K562 (cell line): ENCODE results near the gene FAM89B. TPM values are rescaled to one million over a fixed set of nuclear protein-coding genes. Genes with fewer than 3 reads are reported as not detected.

ENCODE experiments used
- ASH1L ChIP-seq: fragments of 450-650 bp; IDR thresholded peaks from 2 replicates; pipeline ENCODE4 v1.6.1; 2018; ENCODE audit warnings: borderline replicate concordance, mild to moderate bottlenecking, low read depth; ENCODE audit not compliant: partially characterized antibody
- ATF6 ChIP-seq: sonication (generic); formaldehyde crosslinking; IDR thresholded peaks from 2 replicates; pipeline ENCODE4 v1.4.0; 2020; ENCODE audit warnings: mild to moderate bottlenecking, missing genetic modification reagents
- CBFA2T2 ChIP-seq: fragments of 450-650 bp; conservative IDR thresholded peaks from 2 replicates; pipeline ENCODE4 v1.6.1; 2017; ENCODE audit warnings: mild to moderate bottlenecking
- CREM ChIP-seq: IDR thresholded peaks from 2 replicates; pipeline ENCODE4 v1.6.1; 2014; ENCODE audit warnings: antibody characterized with exemption, low read depth
- CXXC5 ChIP-seq: fragments of 250-450 bp; sonication (Bioruptor Pico); IDR thresholded peaks from 2 replicates; pipeline ENCODE4 v1.8.0; 2022; ENCODE audit warnings: inconsistent platforms, mild to moderate bottlenecking, moderate library complexity
- DMBX1 ChIP-seq: fragments of 250-450 bp; sonication (Bioruptor Pico); IDR thresholded peaks from 2 replicates; pipeline ENCODE4 v1.8.0; 2022; ENCODE audit warnings: inconsistent platforms, mild to moderate bottlenecking, moderate library complexity, borderline replicate concordance
- DPF2 ChIP-seq: fragments of 450-650 bp; IDR thresholded peaks from 2 replicates; pipeline ENCODE4 v1.6.1; 2016
- ELF2 ChIP-seq: fragments of 250-450 bp; sonication (Bioruptor Pico); IDR thresholded peaks from 2 replicates; pipeline ENCODE4 v1.5.0; 2021; ENCODE audit warnings: mild to moderate bottlenecking
- ETV5 ChIP-seq: sonication (generic); formaldehyde crosslinking; IDR thresholded peaks from 2 replicates; pipeline ENCODE4 v1.4.0; 2020; ENCODE audit warnings: low read depth, mild to moderate bottlenecking, missing genetic modification reagents
- FOXJ2 ChIP-seq: fragments of 200-800 bp; sonication (Bioruptor generic); IDR thresholded peaks from 2 replicates; pipeline ENCODE4 v1.6.1; 2016; ENCODE audit warnings: missing genetic modification characterization, missing compliant biosample characterization
- FOXP1 ChIP-seq: sonication (generic); formaldehyde crosslinking; IDR thresholded peaks from 2 replicates; pipeline ENCODE4 v1.8.0; 2022; ENCODE audit warnings: mild to moderate bottlenecking, missing genetic modification reagents
- JUN ChIP-seq, 2 experiments: sonication (generic) in 1 of 2; formaldehyde crosslinking in 1 of 2; IDR thresholded peaks; 2 replicates each; pipeline versions ENCODE4 v1.6.1 to v1.8.0; 2012 to 2022; ENCODE audit warnings: borderline replicate concordance in 2 of 2, mild to moderate bottlenecking in 2 of 2, improper control_type of control experiment in 1 of 2, low read depth in 1 of 2, low read length in 1 of 2, missing genetic modification reagents in 1 of 2
- MEF2A ChIP-seq: IDR thresholded peaks from 2 replicates; pipeline ENCODE4 v1.6.1; 2011; ENCODE audit warnings: low read depth, mild to moderate bottlenecking, low read length, moderate library complexity; ENCODE audit not compliant: control insufficient read depth
- NRF1 ChIP-seq, 2 experiments: fragments of 450-650 bp; IDR thresholded peaks in 1 of 2; conservative IDR thresholded peaks in 1 of 2; 2 replicates each; pipeline ENCODE4 v1.6.1; 2014; ENCODE audit warnings: mild to moderate bottlenecking in 2 of 2
- NUFIP1 ChIP-seq: fragments of 450-650 bp; IDR thresholded peaks from 2 replicates; pipeline ENCODE4 v1.6.1; 2018; ENCODE audit not compliant: partially characterized antibody
- PHF21A ChIP-seq: fragments of 450-650 bp; IDR thresholded peaks from 2 replicates; pipeline ENCODE4 v1.6.1; 2017; ENCODE audit warnings: low read depth, borderline replicate concordance
- RBFOX2 ChIP-seq: fragments of 200-400 bp; formaldehyde crosslinking; IDR thresholded peaks from 2 replicates; pipeline ENCODE4 v1.6.1; 2017; ENCODE audit warnings: low read depth, mild to moderate bottlenecking, low read length, moderate library complexity
- RBM15 ChIP-seq: fragments of 200-400 bp; formaldehyde crosslinking; IDR thresholded peaks from 2 replicates; pipeline ENCODE4 v1.6.1; 2018; ENCODE audit warnings: mild to moderate bottlenecking, low read length, moderate library complexity; ENCODE audit not compliant: insufficient read depth
- SMAD3 ChIP-seq: fragments of 450-650 bp; formaldehyde crosslinking; conservative IDR thresholded peaks from 2 replicates; pipeline ENCODE4 v1.4.0; 2020; ENCODE audit warnings: mild to moderate bottlenecking
- SREBF1 ChIP-seq: fragments of 150-350 bp; IDR thresholded peaks from 2 replicates; pipeline ENCODE4 v1.6.1; 2014; ENCODE audit warnings: antibody characterized with exemption, low read depth, low read length, borderline replicate concordance
- TAF1 ChIP-seq: IDR thresholded peaks from 2 replicates; pipeline ENCODE4 v1.6.1; 2011; ENCODE audit warnings: mild to moderate bottlenecking, low read length, moderate library complexity; ENCODE audit not compliant: insufficient read depth, control insufficient read depth, severe bottlenecking; ENCODE audit errors: extremely low read depth
- ZBTB9 ChIP-seq: fragments of 450-650 bp; formaldehyde crosslinking; IDR thresholded peaks from 2 replicates; pipeline ENCODE4 v1.4.0; 2020; ENCODE audit warnings: mild to moderate bottlenecking, moderate library complexity
- ZNF311 ChIP-seq: fragments of 250-450 bp; sonication (Bioruptor Pico); IDR thresholded peaks from 2 replicates; pipeline ENCODE4 v1.4.0; 2020; ENCODE audit warnings: mild to moderate bottlenecking, moderate library complexity
- ZNF395 ChIP-seq: fragments of 200-800 bp; sonication (Bioruptor generic); IDR thresholded peaks from 2 replicates; pipeline ENCODE4 v1.6.1; 2017; ENCODE audit warnings: missing genetic modification characterization, missing compliant biosample characterization
- polyA plus RNA-seq, 8 experiments: library from polyadenylated mRNA; depleted of rRNA in 4 of 8; stranded (reverse) in 5 of 8; unstranded in 3 of 8; fragments of >200 nt; fragmentation: Nextera tagmentation in 2 of 8; fragmentation: Illumina TruSeq in 1 of 8; extraction: Ambion mirVana in 2 of 8; extraction: Trizol in 1 of 8; gene quantifications; 2 replicates each; pipeline versions ENCODE4 v1.2.1 to v1.2.3, GENCODE V29; 2011 to 2014; ENCODE audit warnings: inconsistent platforms in 1 of 8, missing spikeins in 1 of 8
- total RNA-seq, 7 experiments: library from RNA; depleted of rRNA in 6 of 7; stranded (reverse); fragments of >200 nt in 6 of 7; fragmentation: Illumina TruSeq in 2 of 7; extraction: Trizol in 2 of 7; gene quantifications; 2 replicates each; pipeline versions ENCODE4 v1.2.1 to v1.2.3, GENCODE V29; 2011 to 2021; ENCODE audit warnings: low replicate concordance in 1 of 7

FAM89B gene
- total and polyA plus RNA-seq, 9 of the 15 experiments (the other 6 are each of a cell fraction or from before 2014, with no cell fraction given): 0.32 to 27.6 (median 11.9) TPM

- no peak for TF ChIP-seq JUN (IDR thresholded peaks at IDR 0.05; ENCODE audit: borderline replicate concordance, low read depth, low read length)
- no peak for TF ChIP-seq JUN (CRISPR knock-in tag; IDR thresholded peaks at IDR 0.05; ENCODE audit: borderline replicate concordance)
- TF ChIP-seq CBFA2T2: no peak
- no peak for TF ChIP-seq MEF2A
- TF ChIP-seq SREBF1: no peak
- TF ChIP-seq CXXC5 (CRISPR knock-in tag): no peak
- no peak for TF ChIP-seq NRF1 (conservative IDR thresholded peaks at IDR 0.05 in 1 of 2, IDR thresholded peaks at IDR 0.05 in 1 of 2)
- no peak for TF ChIP-seq ASH1L
- TF ChIP-seq NUFIP1: no peak
- TF ChIP-seq ATF6 (CRISPR knock-in tag): no peak
- no peak for TF ChIP-seq FOXJ2 (tag)
- TF ChIP-seq DPF2: no peak
- TF ChIP-seq ETV5: no peak
- TF ChIP-seq TAF1: no peak
- TF ChIP-seq RBFOX2: peak; percentile 18
- TF ChIP-seq ELF2 (CRISPR knock-in tag): no peak
- no peak for TF ChIP-seq ZNF311
- TF ChIP-seq CREM: no peak
- TF ChIP-seq ZNF395 (CRISPR knock-in tag): no peak
- no peak for TF ChIP-seq PHF21A
- TF ChIP-seq ZBTB9 (CRISPR knock-in tag): no peak
- no peak for TF ChIP-seq FOXP1 (CRISPR knock-in tag)
- TF ChIP-seq DMBX1: no peak
- TF ChIP-seq RBM15: no peak
- TF ChIP-seq SMAD3 (CRISPR knock-in tag): no peak
Measured at GRCh38 chr11:65525546-65526480, 46.5 kb upstream of the FAM89B start (continued).
